ENCODE results near the gene DNAJC13. TPM values are rescaled to one million over a fixed set of nuclear protein-coding genes. Genes with fewer than 3 reads are reported as not detected.

Gene DNAJC13
- total RNA-seq, 1 donor from 2014 or later: 48.5 TPM

GRCh38 chr3:132417695-132418411 is 551 bp downstream of the DNAJC13 start:
- no peaks in the 10 kb centered on the region for H3K36me3 Mint-ChIP-seq (ENCODE audit: unreplicated experiment)
- peaks cover 26% of the 10 kb centered on the region for H3K4me1 Mint-ChIP-seq (ENCODE audit: low read depth, unreplicated experiment)
- peaks cover 5% of the 10 kb centered on the region for H3K9me3 Mint-ChIP-seq (ENCODE audit: unreplicated experiment)
- H3K4me3 Mint-ChIP-seq (ENCODE audit: unreplicated experiment): peak overlapping the region; percentile 100
- peak overlapping the region; percentile 95 for H3K27ac Mint-ChIP-seq (ENCODE audit: unreplicated experiment)
- no peak for TF ChIP-seq CTCF (IDR thresholded peaks at IDR 0.05; ENCODE audit: partially characterized antibody, unreplicated experiment)
- DNase-seq: no peak
- H3K27me3 Mint-ChIP-seq (ENCODE audit: unreplicated experiment): peaks cover 6% of the 10 kb centered on the region

- no peak overlapping the region for H3K27ac Mint-ChIP-seq (ENCODE audit: unreplicated experiment)
- peaks cover 26% of the 10 kb centered on the region for H3K4me1 Mint-ChIP-seq (ENCODE audit: low read depth, unreplicated experiment)
- peaks cover 5% of the 10 kb centered on the region for H3K9me3 Mint-ChIP-seq (ENCODE audit: unreplicated experiment)
- H3K27me3 Mint-ChIP-seq (ENCODE audit: unreplicated experiment): peaks cover 6% of the 10 kb centered on the region
- DNase-seq: no peak
- TF ChIP-seq CTCF (IDR thresholded peaks at IDR 0.05; ENCODE audit: partially characterized antibody, unreplicated experiment): no peak
- peak overlapping the region; percentile 100 for H3K4me3 Mint-ChIP-seq (ENCODE audit: unreplicated experiment)
- H3K36me3 Mint-ChIP-seq (ENCODE audit: unreplicated experiment): no peaks in the 10 kb centered on the region
Observed at GRCh38 chr3:132418916-132419315, 1.6 kb downstream of the DNAJC13 start.

GRCh38 chr3:132421832-132422231 is 4.5 kb downstream of the DNAJC13 start:
- no peak for DNase-seq
- Mint-ChIP-seq H3K9me3 (ENCODE audit: unreplicated experiment) (peaks cover 5% of the 10 kb centered on the region), H3K4me3 (ENCODE audit: unreplicated experiment) (no peak overlapping the region), H3K36me3 (ENCODE audit: unreplicated experiment) (no peaks in the 10 kb centered on the region), H3K4me1 (ENCODE audit: low read depth, unreplicated experiment) (peaks cover 20% of the 10 kb centered on the region), H3K27ac (ENCODE audit: unreplicated experiment) (no peak overlapping the region), H3K27me3 (ENCODE audit: unreplicated experiment) (peaks cover 6% of the 10 kb centered on the region)
- TF ChIP-seq CTCF (IDR thresholded peaks at IDR 0.05; ENCODE audit: partially characterized antibody, unreplicated experiment): no peak

GRCh38 chr3:132422531-132422930 is 5.2 kb downstream of the DNAJC13 start:
- no peak for DNase-seq
- Mint-ChIP-seq H3K9me3 (ENCODE audit: unreplicated experiment) (peaks cover 5% of the 10 kb centered on the region), H3K36me3 (ENCODE audit: unreplicated experiment) (no peaks in the 10 kb centered on the region), H3K4me3 (ENCODE audit: unreplicated experiment) (no peak overlapping the region), H3K27ac (ENCODE audit: unreplicated experiment) (no peak overlapping the region), H3K4me1 (ENCODE audit: low read depth, unreplicated experiment) (peaks cover 20% of the 10 kb centered on the region), H3K27me3 (ENCODE audit: unreplicated experiment) (peaks cover 3% of the 10 kb centered on the region)
- no peak for TF ChIP-seq CTCF (IDR thresholded peaks at IDR 0.05; ENCODE audit: partially characterized antibody, unreplicated experiment)

- no peak overlapping the region for H3K27ac Mint-ChIP-seq (ENCODE audit: unreplicated experiment)
- H3K27me3 Mint-ChIP-seq (ENCODE audit: unreplicated experiment): no peaks in the 10 kb centered on the region
- H3K4me3 Mint-ChIP-seq (ENCODE audit: unreplicated experiment): no peak overlapping the region
- H3K36me3 Mint-ChIP-seq (ENCODE audit: unreplicated experiment): no peaks in the 10 kb centered on the region
- H3K4me1 Mint-ChIP-seq (ENCODE audit: low read depth, unreplicated experiment): no peaks in the 10 kb centered on the region
- DNase-seq: no peak
- H3K9me3 Mint-ChIP-seq (ENCODE audit: unreplicated experiment): no peaks in the 10 kb centered on the region
- TF ChIP-seq CTCF (IDR thresholded peaks at IDR 0.05; ENCODE audit: partially characterized antibody, unreplicated experiment): no peak
Observed at GRCh38 chr3:132432639-132433038, 15.3 kb downstream of the DNAJC13 start.

Measured in glutamatergic neuron (in vitro differentiated cells).